Right lobe of liver (tissue), 6 donors: Measurements from ENCODE around the gene CHST11. TPM values are rescaled to one million over a fixed set of nuclear protein-coding genes. Genes with fewer than 3 reads are reported as not detected.
"Not testable (repeated sequence)": the region's sequence is repeated elsewhere in the genome, so short reads cannot be mapped to it uniquely, and the experiment has no call there.

Experiments
- ATAC-seq, 4 donors: fragments of 200-7000 bp; cut with Tn5 transposase; one replicate each; pipeline ENCODE4 v1.9.1; 2020; ENCODE audit warnings: mild to moderate bottlenecking in 4 of 4, moderate library complexity in 4 of 4
- DNase-seq, 3 donors: peaks; one replicate each; pipeline ENCODE4 v3.0.0-alpha.2; 2020
- H3K27ac ChIP-seq, 3 donors: fragments of 200-600 bp; one replicate each; pipeline ENCODE4 v1.8.0; 2022
- H3K27me3 ChIP-seq, 2 donors: fragments of 200-600 bp; one replicate each; pipeline ENCODE4 v1.8.0; 2022
- H3K36me3 ChIP-seq, 4 donors: fragments of 200-600 bp; sonication (generic) in 1 of 4; one replicate each; pipeline versions ENCODE4 v1.5.1 to v1.8.0; 2017 to 2022; ENCODE audit warnings: control low read depth in 1 of 4
- H3K4me1 ChIP-seq, 4 donors: fragments of 200-600 bp; sonication (generic) in 1 of 4; one replicate each; pipeline versions ENCODE4 v1.5.1 to v1.8.0; 2017 to 2022; ENCODE audit warnings: control low read depth in 1 of 4
- H3K4me3 ChIP-seq, 3 donors: fragments of 200-600 bp; one replicate each; pipeline ENCODE4 v1.8.0; 2022
- H3K9me3 ChIP-seq, 4 donors: fragments of 200-600 bp; sonication (generic) in 1 of 4; one replicate each; pipeline versions ENCODE4 v1.5.1 to v1.8.0; 2017 to 2022; ENCODE audit warnings: control low read depth in 1 of 4
- POLR2A ChIP-seq: fragments of 450-650 bp; IDR thresholded peaks from one replicate; pipeline ENCODE4 v1.6.1; 2017; ENCODE audit warnings: antibody characterized with exemption, mild to moderate bottlenecking
- WGBS: methylation state at CpG from one replicate; pipeline ENCODE4 v1.1.6; 2018; ENCODE audit warnings: low coverage, low lambda C conversion rate; ENCODE audit not compliant: insufficient coverage; ENCODE audit errors: missing lambda C conversion rate; 5-methylcytosine and 5-hydroxymethylcytosine counted together
- intact Hi-C, 2 donors: fragments of 100-400 bp; cut with DNase I; formaldehyde crosslinking; loops; one replicate each; pipeline versions ENCODE4 v1.11.2 to v1.14.1; 2022
- total RNA-seq, 6 experiments: library from RNA; depleted of rRNA in 2 of 6; stranded (reverse); fragments of >200 nt in 2 of 6; fragmentation: NEBNext Ultra II Directional in 3 of 6; extraction: Animal tissue kit (Norgen Biotek cat#: 25700) in 3 of 6; gene quantifications; one replicate each; pipeline versions ENCODE4 v1.1.0 to v1.2.4, GENCODE V29; 2016 to 2023
- TF ChIP-seq, protein P1 (sequence below), 4 donors: fragments of 200-600 bp in 3 of 4; fragments of 450-650 bp in 1 of 4; IDR thresholded peaks; one replicate each; pipeline versions ENCODE4 v1.5.1 to v1.8.0; 2016 to 2022; ENCODE audit warnings: antibody characterized with exemption in 4 of 4, mild to moderate bottlenecking in 2 of 4
- donor health status: DM: no; HTN: yes; CAD: no.
- donor health status: DM: no; HTN: no; CAD: no.
- donor health status: DM: no; HTN: no; CAD: no.
- donor health status: DM: no; HTN: yes; CAD: no.
- donor health status: DM: no; HTN: yes; CAD: no.

CHST11 gene
- total RNA-seq, 6 experiments from 2014 or later, result 0.57 to 10.4 (median 3.5) TPM

DNA sequence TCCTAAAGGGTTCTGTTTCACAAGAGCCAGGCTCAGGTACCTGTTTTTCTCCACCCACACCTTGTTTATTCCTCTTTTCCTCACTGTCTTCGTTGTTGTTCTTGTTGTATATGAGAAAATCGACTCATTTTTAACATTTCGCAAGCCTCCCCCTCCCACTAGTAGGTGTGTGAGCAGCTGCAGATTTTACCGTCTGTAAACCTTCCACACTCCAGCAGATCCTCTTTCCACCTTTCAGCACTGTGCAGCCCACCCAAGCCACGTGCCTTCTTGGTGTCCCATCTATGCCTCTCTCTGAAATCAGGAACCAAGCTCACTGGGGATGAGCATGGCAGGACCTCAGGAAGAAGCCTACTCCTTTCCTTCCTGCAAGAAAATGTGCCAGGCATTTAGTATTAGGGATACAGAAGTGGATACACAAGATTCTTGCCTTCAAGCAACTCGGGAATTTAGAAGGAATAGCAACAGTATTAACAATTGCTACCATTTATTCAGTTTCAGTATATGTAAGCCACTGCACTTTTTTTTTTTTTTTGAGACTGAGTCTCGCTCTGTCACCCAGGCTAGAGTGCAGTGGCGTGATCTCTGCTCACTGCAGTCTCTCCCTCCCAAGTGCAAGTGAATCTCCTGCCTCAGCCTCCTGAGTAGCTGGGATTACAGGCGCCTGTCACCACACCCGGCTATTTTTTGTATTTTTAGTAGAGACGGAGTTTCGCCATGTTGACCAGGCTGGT, 113.6 kb downstream of the CHST11 start:
- Histone ChIP-seq H3K36me3 (no peaks in the 10 kb centered on the region), H3K27me3 (no peaks in the 10 kb centered on the region), H3K4me3 (no peak overlapping the region), H3K4me1 (no peaks in the 10 kb centered on the region), H3K27ac (no peak overlapping the region), H3K9me3 (no peaks in the 10 kb centered on the region)
- no peak for TF ChIP-seq POLR2A
- TF ChIP-seq, protein P1, sequence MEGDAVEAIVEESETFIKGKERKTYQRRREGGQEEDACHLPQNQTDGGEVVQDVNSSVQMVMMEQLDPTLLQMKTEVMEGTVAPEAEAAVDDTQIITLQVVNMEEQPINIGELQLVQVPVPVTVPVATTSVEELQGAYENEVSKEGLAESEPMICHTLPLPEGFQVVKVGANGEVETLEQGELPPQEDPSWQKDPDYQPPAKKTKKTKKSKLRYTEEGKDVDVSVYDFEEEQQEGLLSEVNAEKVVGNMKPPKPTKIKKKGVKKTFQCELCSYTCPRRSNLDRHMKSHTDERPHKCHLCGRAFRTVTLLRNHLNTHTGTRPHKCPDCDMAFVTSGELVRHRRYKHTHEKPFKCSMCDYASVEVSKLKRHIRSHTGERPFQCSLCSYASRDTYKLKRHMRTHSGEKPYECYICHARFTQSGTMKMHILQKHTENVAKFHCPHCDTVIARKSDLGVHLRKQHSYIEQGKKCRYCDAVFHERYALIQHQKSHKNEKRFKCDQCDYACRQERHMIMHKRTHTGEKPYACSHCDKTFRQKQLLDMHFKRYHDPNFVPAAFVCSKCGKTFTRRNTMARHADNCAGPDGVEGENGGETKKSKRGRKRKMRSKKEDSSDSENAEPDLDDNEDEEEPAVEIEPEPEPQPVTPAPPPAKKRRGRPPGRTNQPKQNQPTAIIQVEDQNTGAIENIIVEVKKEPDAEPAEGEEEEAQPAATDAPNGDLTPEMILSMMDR (IDR thresholded peaks at IDR 0.05), result no peak
- no peak for DNase-seq
- intact Hi-C loops, result no loop called here
- WGBS, result 54% methylated on average over 12 of the region's 12 CpGs
- peak in 1 of 4 donors; percentile 36 for ATAC-seq

DNA sequence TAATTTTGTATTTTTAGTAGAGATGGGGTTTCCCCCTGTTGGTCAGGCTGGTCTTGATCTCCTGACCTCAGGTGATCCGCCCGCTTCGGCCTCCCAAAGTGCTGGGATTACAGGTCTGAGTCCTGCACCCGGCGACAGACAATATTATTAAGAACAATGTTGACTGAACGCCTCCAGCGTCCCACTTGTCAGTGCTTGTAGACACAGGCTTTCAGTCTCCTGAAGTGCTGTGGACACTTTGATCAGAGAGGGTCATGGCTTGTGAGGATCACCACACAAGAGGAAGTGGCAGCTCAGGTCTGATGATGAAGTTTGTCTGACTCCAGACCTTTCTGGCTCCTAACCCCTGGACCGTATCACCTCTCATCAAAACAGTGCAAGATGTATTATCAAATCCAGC, 114.6 kb downstream of the CHST11 start:
- Histone ChIP-seq H3K9me3 (no peaks in the 10 kb centered on the region), H3K4me3 (no peak overlapping the region), H3K27me3 (no peaks in the 10 kb centered on the region), H3K36me3 (no peaks in the 10 kb centered on the region), H3K27ac (no peak overlapping the region), H3K4me1 (no peaks in the 10 kb centered on the region)
- ATAC-seq (no peak), DNase-seq (no peak)
- intact Hi-C loops, result no loop called here
- TF ChIP-seq, protein P1 (IDR thresholded peaks at IDR 0.05), result no peak
- TF ChIP-seq POLR2A, result no peak
- WGBS, result no CpG with 5 or more reads among the region's 8 CpGs

DNA sequence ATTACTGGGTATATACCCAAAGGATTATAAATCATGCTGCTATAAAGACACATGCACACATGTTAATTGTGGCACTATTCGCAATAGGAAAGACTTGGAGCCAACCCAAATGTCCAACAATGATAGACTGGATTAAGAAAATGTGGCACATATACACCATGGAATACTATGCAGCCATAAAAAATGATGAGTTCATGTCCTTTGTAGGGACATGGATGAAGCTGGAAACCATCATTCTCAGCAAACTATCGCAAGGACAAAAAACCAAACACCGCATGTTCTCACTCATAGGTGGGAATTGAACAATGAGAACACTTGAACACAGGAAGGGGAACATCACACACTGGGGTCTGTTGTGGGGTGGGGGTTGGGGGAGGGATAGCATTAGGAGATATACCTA, 117.6 kb downstream of the CHST11 start:
- intact Hi-C loops, ATAC-seq: not testable (repeated sequence)
- WGBS, result 78% methylated on average over 1 of the region's 3 CpGs

DNA sequence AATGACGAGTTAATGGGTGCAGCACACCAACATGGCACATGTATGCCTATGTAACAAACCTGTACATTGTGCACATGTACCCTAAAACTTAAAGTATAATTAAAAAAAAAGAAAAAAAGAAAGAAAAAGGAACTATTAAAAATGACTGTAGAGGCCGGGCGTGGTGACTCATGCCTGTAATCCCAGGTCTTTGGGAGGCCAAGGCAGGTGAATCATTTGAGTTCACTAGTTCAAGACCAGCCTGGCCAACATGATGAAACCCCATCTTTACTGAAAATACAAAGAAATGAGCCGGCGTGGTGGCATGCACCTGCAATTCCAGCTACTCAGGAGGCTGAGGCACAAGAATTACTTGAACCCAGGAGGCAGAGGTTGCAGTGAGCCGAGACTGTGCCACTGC, 118.0 kb downstream of the CHST11 start:
- ATAC-seq, intact Hi-C loops, H3K36me3 ChIP-seq, H3K9me3 ChIP-seq, H3K27me3 ChIP-seq, DNase-seq, H3K27ac ChIP-seq, H3K4me1 ChIP-seq, H3K4me3 ChIP-seq: not testable (repeated sequence)
- 80% methylated on average over 5 of the region's 6 CpGs for WGBS

More for the DNA sequence above, 117.6 kb downstream of the CHST11 start:
- not testable (repeated sequence) for H3K4me1 ChIP-seq, H3K27me3 ChIP-seq, H3K4me3 ChIP-seq, H3K9me3 ChIP-seq, DNase-seq, H3K27ac ChIP-seq, H3K36me3 ChIP-seq

DNA sequence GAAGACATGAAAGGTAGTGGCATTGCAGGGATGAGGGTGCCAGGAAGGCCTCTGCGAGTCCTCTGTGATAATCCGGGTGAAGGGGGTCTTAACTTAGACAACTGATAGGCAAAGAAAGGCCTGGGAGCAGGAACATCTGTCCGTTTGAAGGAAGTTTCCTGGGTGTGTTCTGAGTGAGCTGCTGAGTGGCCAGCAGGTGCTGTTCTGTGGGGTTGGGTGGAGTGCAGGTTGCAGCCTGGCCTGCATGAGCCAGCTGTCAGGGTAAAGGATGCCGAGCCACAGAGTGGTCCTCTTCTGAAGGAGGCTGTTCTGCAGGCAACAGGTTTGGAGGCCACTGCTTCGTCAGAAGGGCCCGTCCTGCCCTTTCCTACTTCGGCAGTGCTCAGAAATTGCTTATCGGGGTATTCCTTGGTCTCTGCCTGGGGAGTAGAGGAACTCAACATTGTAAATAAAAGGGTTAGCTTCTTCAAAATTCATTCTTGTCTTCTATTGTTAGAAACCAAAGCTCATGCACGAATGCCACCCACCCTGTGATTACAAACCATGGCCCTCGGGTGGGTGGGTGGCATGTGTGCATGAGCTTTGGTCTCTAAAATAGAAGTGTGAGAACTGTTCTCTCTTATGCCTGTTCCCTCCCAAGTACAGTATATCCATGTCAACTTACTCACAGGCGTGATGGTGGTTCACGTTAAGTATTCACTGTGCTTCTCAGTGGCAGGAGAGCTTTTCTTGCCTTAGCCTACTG, 118.9 kb downstream of the CHST11 start:
- Histone ChIP-seq H3K27me3 (no peaks in the 10 kb centered on the region), H3K36me3 (no peaks in the 10 kb centered on the region), H3K4me1 (no peaks in the 10 kb centered on the region), H3K4me3 (no peak overlapping the region), H3K27ac (no peak overlapping the region), H3K9me3 (no peaks in the 10 kb centered on the region)
- intact Hi-C loops, result no loop called here
- ATAC-seq, result no peak
- TF ChIP-seq, protein P1 (IDR thresholded peaks at IDR 0.05), result no peak
- WGBS, result 75% methylated on average over 6 of the region's 12 CpGs
- DNase-seq, result no peak
